A549 (cell line): Measurements from ENCODE around the gene SCRN1.

Experiments
- CHD2 ChIP-seq: fragments of 150-350 bp; IDR thresholded peaks from 2 replicates; pipeline ENCODE4 v1.6.1; 2014; ENCODE audit warnings: low read length; ENCODE audit not compliant: partially characterized antibody
- KDM1A ChIP-seq: fragments of 200-600 bp; sonication (generic); IDR thresholded peaks from 2 replicates; pipeline ENCODE4 v1.6.1; 2016; ENCODE audit warnings: low read depth, mild to moderate bottlenecking
- KDM5A ChIP-seq: fragments of 200-600 bp; sonication (generic); IDR thresholded peaks from 2 replicates; pipeline ENCODE4 v1.6.1; 2016; ENCODE audit warnings: antibody characterized with exemption, mild to moderate bottlenecking
- MYC ChIP-seq: IDR thresholded peaks from 2 replicates; pipeline ENCODE4 v1.6.1; 2012; ENCODE audit warnings: mild to moderate bottlenecking, inconsistent platforms, low read length, improper control_type of control experiment, borderline replicate concordance
- PBX3 ChIP-seq: IDR thresholded peaks from 2 replicates; pipeline ENCODE4 v1.6.1; 2012
- POLR2A ChIP-seq: IDR thresholded peaks from 2 replicates; pipeline ENCODE4 v1.6.1; 2012; ENCODE audit warnings: mild to moderate bottlenecking, low read length
- SMC3 ChIP-seq: fragments of >200 bp; sonication (Bioruptor Twin); formaldehyde crosslinking; IDR thresholded peaks from 3 replicates; pipeline ENCODE4 v1.6.1; 2018; ENCODE audit warnings: inconsistent platforms
- SREBF2 ChIP-seq: fragments of 450-650 bp; IDR thresholded peaks from 2 replicates; pipeline ENCODE4 v1.6.1; 2014; ENCODE audit warnings: mild to moderate bottlenecking, moderate library complexity
- ZC3H11A ChIP-seq: fragments of 450-650 bp; IDR thresholded peaks from 2 replicates; pipeline ENCODE4 v1.6.1; 2014; ENCODE audit warnings: antibody characterized with exemption, mild to moderate bottlenecking
- ZFP36 ChIP-seq: fragments of 450-650 bp; IDR thresholded peaks from 2 replicates; pipeline ENCODE4 v1.6.1; 2014; ENCODE audit warnings: borderline replicate concordance; ENCODE audit not compliant: partially characterized antibody
- TF ChIP-seq, protein P1 (sequence below): fragments of 150-350 bp; IDR thresholded peaks from 2 replicates; pipeline ENCODE4 v1.6.1; 2014; ENCODE audit warnings: low read depth, mild to moderate bottlenecking, low read length
- TF ChIP-seq, protein P2 (sequence below): fragments of >200 bp; sonication (Bioruptor Twin); formaldehyde crosslinking; IDR thresholded peaks from 3 replicates; pipeline ENCODE4 v1.5.1; 2016
- TF ChIP-seq, protein P3 (sequence below): IDR thresholded peaks from 2 replicates; pipeline ENCODE4 v1.6.1; 2012; ENCODE audit warnings: low read depth, borderline replicate concordance
- TF ChIP-seq, protein P4 (sequence below): fragments of 250-450 bp; sonication (Bioruptor Pico); IDR thresholded peaks from 2 replicates; pipeline ENCODE4 v1.5.0; 2021; ENCODE audit warnings: mild to moderate bottlenecking, moderate library complexity, borderline replicate concordance

DNA sequence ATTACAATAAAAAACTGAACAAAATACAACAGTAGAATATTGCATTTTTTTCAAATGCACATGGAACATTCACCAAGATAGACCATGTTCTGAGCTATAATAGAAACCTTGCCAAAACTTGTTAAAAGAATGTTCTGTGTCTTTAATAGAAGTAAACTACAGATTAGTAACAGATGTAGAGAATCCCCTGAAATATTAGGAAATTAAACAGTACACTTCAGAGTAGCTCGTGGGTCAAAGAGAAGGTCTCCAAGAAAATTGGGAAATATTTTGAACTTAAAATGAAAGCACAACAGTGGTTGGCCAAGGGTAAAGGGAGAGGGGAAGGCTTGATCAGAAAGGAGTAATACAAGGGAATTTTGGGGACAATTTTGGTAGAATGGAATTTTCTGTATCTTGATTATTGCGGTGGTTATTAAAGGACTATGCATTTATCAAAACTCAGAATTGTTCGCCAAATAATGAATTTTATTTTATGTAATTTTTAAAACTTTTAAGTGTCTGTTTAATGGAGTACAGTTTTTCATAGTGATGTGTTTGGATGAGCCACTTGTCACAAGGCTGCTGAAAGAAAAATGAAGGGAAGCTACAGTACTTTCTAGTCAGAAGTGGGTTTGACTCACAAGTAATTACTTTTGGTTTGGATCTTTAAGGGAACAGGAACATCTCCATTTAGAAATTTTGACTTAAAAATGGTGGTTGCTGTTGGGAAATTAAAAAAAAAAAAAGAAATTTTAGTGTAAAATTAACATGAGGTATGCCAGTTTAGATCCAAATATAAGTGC, 48.8 kb upstream of the SCRN1 start:
- TF ChIP-seq, protein P1, sequence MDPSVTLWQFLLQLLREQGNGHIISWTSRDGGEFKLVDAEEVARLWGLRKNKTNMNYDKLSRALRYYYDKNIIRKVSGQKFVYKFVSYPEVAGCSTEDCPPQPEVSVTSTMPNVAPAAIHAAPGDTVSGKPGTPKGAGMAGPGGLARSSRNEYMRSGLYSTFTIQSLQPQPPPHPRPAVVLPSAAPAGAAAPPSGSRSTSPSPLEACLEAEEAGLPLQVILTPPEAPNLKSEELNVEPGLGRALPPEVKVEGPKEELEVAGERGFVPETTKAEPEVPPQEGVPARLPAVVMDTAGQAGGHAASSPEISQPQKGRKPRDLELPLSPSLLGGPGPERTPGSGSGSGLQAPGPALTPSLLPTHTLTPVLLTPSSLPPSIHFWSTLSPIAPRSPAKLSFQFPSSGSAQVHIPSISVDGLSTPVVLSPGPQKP: no peak
- TF ChIP-seq, protein P2, sequence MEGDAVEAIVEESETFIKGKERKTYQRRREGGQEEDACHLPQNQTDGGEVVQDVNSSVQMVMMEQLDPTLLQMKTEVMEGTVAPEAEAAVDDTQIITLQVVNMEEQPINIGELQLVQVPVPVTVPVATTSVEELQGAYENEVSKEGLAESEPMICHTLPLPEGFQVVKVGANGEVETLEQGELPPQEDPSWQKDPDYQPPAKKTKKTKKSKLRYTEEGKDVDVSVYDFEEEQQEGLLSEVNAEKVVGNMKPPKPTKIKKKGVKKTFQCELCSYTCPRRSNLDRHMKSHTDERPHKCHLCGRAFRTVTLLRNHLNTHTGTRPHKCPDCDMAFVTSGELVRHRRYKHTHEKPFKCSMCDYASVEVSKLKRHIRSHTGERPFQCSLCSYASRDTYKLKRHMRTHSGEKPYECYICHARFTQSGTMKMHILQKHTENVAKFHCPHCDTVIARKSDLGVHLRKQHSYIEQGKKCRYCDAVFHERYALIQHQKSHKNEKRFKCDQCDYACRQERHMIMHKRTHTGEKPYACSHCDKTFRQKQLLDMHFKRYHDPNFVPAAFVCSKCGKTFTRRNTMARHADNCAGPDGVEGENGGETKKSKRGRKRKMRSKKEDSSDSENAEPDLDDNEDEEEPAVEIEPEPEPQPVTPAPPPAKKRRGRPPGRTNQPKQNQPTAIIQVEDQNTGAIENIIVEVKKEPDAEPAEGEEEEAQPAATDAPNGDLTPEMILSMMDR: no peak
- no peak for TF ChIP-seq CHD2
- no peak for TF ChIP-seq POLR2A
- no peak for TF ChIP-seq KDM5A
- TF ChIP-seq, protein P3, sequence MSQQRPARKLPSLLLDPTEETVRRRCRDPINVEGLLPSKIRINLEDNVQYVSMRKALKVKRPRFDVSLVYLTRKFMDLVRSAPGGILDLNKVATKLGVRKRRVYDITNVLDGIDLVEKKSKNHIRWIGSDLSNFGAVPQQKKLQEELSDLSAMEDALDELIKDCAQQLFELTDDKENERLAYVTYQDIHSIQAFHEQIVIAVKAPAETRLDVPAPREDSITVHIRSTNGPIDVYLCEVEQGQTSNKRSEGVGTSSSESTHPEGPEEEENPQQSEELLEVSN: no peak
- no peak for TF ChIP-seq MYC
- TF ChIP-seq KDM1A: no peak
- no peak for TF ChIP-seq SREBF2
- TF ChIP-seq, protein P4, sequence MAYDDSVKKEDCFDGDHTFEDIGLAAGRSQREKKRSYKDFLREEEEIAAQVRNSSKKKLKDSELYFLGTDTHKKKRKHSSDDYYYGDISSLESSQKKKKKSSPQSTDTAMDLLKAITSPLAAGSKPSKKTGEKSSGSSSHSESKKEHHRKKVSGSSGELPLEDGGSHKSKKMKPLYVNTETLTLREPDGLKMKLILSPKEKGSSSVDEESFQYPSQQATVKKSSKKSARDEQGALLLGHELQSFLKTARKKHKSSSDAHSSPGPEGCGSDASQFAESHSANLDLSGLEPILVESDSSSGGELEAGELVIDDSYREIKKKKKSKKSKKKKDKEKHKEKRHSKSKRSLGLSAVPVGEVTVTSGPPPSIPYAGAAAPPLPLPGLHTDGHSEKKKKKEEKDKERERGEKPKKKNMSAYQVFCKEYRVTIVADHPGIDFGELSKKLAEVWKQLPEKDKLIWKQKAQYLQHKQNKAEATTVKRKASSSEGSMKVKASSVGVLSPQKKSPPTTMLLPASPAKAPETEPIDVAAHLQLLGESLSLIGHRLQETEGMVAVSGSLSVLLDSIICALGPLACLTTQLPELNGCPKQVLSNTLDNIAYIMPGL (CRISPR knock-in tag): no peak
- no peak for TF ChIP-seq ZC3H11A
- TF ChIP-seq SMC3: no peak
- no peak for TF ChIP-seq PBX3
- TF ChIP-seq ZFP36: no peak
